HL-60/S4 treated with phorbol 12-myristate 13-acetate at 8.2 ng/mL for 4 days and 3 days (cell line): ENCODE measurements around the gene TFAP2A.

ENCODE experiments used
- in situ Hi-C: fragments of 300-500 bp; cut with MboI; formaldehyde crosslinking; loops from 2 replicates; pipeline ENCODE4 v1.15.0; 2022; ENCODE audit warnings: low sequenced_read_pairs

Gene TFAP2A

DNA sequence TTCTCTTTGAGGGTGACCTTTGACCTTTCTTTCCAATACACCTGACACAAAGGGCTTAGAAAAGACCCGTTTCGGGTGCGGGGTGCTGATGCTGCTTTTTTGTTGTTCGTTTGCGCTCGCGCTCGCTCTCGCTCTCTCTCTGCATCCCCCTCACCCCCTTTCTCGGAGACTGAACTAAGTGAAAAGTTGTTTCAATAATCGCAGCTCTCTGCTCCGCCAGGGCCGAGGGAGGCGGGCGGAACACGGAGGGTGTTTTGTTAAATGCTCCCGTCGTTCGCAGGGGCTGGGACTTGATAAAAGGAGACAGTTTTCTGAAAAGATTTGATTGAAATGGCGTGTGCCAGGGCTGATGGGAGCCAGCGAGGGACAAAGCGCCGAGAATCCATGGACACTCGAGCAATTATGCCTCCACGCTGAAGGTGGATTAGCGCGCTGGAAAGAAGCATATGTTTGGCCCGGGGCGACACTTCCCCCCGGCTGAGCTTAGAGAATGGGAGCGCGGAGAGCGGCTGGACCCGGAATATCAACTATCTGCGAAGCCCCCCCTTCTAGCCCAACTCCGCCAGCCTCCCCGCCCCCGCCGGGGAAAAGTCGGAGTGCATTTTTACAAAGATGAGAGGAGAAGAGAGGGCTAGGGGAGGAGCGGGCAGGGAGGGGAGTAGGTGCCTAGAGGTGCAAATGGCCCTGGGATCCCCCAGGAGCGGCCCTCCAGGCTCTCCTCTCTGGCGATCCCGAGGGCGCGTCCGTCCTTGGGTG is 25.0 kb downstream of the TFAP2A start:
- in situ Hi-C loops, result no loop called here

DNA sequence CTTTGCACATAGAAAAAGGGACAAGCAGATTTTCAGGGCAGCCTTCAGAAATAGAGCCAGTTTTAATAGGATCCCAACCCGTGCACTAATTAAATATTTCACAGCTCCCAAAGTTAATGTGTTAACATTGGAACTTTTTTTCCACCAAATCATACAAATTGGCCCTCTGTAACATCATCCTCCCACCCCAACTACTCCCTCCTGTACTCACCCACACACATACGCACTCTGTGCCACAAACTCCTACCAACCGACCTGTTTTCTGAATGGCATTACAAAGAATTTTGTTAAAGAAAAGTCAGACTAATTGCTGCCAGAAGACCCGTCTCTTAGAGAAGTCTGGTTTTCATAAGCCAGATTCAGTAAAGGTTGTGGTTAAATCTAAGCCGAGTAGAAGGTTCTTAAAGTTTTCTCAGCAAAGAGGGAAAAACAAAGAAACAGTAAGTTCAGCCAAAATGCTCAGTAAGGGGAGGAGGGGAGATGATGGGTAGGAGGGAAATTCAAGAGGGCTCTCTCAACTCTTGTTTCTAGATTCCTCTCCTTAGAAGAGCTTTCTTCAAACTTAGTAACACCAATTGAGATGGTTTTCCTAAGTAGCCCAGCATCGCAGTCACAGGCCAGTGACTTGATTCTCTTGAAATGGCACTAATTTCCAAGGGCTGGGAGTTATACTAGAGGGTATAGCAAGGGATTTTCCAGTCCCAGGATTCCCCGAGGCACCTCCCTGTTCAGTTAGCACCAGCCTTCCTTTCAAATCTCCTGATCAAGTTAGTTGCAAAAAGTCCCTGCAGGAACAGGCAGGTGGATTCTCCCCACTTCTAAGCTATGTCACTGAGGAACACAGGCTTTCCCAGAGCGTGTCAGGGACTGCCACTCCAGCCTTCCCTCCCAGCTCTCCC is 27.9 kb downstream of the TFAP2A start:
- in situ Hi-C loops, result no loop called here

DNA sequence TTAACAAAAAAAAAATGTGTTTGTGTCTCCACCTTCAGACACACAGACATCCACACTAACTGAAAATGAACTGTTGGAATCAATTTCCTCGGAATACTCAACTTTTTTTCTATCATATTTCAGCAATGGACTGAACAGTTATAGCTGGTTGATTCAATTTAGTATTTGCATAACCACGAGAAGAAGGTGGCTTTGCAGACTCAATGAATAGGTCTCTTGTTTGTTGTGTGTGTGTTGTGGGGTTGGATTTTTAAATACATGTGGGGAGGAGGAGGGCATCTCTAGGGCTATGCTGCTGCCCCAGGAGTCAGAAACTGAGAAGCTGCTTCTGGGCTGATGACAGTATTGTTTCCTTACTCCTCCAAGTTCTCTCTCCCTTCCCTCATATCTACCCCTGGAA is 28.7 kb downstream of the TFAP2A start:
- in situ Hi-C loops, result no loop called here

DNA sequence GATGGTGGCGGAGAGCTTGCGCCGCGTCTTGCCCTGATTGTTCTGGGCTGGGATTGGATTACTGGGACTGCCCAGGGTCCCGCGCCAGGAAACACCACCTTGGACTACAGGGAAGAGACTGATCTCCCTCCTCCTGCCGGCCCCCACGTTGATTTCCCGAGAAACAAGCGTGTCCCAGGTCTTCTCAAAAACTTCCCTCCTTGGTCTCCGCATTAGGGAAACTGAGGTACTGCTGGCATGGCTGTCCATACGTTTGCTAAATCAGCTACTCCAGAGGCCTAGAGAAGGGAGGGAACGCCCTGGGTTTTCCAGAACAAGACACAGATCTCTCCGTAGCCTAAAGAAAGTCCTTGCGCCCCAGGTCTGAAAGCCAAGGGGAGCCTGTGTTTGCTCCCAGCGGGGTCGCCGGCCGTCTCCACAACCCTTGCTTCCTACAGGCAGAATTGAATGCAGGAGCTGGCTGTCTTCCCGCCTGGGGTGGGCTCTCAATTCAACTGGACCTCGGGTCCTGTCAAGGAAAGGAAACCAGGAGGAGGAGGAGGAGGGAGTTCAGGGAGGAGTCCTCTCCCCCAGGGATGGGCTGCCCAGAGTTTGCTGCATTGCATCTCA is 29.2 kb downstream of the TFAP2A start:
- in situ Hi-C loops, result no loop called here

DNA sequence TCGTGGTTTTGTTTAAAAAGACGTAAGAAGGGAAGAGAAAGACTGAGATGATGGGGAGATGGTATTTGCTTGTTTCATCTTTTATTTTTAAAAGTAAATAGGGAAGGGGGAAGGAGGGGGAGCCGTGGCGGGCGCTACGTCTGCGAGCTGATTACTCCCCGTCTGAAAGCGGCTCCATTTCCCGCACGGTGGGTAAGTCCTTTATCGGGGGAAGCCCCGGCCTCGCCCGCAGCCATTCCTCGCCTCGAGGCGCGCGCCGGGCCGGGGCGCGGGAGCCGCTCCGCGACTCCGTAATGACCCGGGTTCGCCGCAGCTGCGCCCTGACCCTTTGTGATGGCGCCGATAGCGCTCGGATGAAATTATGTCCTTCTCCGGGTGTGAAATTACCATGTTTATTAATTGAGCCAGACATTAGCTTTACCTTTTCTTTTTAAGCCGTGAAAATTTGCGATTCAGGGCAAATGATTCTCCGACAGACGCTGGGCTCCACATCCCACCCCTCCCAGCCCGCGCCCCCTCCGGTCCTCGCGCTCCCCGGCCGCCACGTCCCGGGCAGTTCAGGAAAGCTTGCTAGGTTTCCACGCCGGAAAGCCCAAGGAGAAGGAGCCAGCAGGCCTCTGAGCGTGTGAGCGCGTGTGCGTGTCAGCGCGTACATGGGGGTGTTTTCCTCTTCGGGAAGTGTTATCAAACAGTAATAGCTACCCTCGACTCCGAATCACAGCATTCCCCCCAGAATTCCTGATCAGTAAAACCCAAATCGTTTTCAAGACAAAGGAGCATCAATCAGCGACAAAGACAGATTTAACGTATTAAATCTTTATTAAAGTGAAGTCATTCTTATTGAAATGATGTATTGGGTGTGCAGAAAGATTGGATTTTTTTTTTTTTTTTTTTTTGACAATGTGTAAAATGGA is 30.0 kb downstream of the TFAP2A start:
- in situ Hi-C loops, result no loop called here

DNA sequence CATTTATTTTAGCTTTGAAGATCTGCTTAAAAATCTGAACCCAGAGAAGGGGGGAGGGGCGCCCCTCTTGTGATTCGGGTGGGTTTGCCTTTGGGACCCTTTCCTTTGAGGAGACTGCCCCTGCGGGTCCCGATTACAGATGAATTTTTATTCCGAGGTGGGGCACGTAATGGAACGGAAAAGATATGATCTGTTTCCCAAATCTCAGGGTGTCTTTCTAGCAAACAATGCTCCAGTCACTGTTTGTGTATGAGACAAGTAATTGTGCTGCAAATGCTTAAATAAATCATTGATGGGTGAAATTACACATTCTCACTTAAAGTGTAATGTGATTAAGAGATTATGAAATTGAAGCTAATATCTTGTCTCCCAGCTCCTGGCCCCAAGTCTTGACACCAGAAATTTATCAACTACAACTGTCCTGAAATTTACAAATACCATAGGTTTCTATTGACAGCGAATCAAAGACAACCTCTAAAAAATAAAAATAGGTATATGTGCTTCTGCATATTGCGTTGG is 30.7 kb downstream of the TFAP2A start:
- in situ Hi-C loops, result no loop called here

DNA sequence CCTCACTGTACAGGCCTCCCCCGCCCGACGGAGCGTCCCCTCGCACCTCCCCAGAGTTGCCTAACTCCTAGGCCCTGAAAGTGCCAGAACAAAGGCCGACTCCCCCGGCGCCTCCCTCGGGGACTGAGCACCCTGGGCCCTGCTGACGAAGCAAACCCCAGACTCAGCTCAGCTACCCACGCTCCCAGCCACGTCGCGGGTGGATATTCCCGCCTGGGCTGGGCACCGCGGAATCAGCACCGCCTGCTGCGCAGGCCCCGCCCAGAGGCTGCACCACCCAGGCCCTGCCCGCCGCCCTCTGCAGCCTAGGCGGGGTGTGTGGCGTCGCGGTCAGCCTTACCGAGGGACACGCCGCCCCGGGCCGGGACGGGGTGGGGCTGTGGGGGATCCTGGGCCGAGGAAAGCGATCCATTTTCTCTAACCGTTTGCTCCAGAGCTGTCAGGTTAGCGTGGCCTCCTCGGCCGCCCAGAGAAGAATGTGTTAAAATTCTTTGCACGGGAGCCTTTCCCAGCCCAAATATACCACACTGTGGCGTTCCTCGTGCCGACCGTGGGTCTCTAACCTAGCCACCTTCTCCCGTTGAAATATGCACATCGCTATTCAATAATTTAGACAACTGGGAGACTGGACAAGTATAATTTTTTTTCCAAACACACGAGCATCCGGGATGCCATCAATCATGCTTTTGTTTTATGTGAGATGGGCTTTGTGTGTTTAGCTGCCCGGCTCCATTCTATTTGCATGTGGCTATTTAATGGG is 31.4 kb downstream of the TFAP2A start:
- in situ Hi-C loops, result no loop called here

DNA sequence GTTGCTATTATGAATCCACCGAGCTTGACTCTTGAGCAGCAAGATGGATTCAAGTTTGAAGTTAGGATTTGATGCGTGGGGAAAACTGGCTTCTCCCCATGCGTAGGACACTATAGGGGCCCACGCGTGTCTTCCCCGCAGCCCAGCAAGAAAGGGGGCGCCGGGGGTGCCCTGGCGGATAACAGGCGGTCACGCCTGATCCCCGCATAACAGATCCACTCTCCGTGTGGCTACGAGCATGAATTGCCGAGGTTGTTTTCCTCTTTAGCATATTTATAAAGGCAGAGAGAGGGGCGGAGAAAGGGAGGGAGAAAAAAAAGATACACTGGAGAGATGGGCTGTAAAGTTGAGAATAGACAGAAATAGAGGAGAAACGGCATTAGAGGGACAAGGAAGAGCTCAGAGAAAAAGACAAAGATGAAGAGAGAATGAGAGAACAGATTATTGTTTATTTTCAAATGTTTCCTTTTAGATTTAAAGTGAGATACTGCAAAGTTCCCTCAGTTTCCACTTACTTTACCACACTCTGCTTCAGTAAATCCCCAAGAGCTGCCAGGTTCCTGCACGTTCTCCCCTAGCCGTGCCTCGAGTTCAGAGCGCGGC is 32.0 kb downstream of the TFAP2A start:
- in situ Hi-C loops, result no loop called here

DNA sequence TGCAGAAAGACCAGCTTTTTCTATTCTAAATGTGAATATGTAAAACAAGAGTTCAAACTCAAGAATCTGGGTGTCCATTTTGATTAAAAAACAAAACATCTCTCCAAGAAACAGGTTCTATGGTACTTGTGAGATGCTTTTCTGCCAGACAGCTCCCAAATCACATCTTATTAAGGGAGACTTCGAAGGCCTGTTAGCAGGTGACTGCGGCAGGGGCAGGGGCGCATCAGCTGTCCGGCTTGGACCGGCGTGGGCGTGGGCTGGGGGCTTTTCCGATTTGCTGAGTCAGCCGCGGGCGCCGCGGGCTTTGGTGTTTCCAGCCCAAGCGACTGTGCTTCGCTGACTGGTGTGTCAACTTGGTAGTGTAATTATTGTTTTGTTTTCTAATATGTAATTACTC is 32.6 kb downstream of the TFAP2A start:
- in situ Hi-C loops, result no loop called here

DNA sequence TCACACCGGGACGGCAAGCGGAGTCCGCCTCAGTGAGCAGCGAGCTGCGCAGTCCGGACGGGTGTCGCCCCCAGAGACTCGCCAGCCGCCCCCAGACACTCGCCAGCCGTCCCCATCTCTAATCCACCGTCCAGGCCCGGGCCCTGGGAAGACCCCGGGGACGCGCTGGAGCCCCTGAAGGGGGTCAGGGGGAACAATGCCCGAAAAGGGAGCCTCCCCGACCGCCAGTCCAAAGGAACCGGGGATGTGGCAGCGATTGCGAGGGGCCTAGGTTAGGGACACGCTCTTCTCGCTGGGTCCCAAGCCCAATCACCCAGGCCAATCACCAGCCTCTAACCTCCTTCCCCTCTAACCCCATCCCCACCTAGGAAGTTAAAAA is 33.1 kb downstream of the TFAP2A start:
- in situ Hi-C loops, result no loop called here

DNA sequence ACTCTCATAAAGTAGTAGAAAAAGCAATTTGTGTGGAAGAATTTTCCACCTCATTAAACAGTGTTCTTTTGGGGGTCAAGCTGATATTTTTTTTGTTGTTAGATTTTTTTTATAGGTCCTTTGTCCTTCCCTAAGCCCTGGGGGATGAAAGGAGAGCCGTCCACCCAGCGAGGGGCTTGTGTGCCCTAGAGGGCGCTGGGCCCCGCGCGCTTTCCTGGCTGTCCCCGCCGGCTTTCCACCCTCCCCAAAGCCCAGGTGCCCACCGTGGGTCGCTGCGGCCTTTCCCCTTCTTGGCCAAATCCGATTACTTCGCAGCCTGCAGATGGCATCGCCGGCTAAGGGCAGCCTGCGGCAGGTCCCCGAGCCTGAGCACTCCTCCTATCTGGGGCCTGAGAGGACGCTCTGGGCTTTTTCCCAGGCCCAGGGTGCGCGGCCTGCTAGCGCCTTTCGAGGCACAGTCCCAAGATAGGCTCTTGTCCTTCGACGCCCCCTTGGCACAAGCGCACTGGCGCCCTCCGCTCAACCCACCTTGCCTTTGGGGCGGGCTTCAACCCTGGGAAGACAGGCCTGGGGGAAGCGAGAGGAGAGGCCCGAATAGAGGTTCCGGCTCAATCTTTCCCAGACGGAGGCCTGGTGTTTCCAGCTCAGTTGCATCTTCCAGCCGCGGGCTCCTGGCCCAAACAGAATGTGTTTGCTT is 33.6 kb downstream of the TFAP2A start:
- in situ Hi-C loops, result no loop called here

DNA sequence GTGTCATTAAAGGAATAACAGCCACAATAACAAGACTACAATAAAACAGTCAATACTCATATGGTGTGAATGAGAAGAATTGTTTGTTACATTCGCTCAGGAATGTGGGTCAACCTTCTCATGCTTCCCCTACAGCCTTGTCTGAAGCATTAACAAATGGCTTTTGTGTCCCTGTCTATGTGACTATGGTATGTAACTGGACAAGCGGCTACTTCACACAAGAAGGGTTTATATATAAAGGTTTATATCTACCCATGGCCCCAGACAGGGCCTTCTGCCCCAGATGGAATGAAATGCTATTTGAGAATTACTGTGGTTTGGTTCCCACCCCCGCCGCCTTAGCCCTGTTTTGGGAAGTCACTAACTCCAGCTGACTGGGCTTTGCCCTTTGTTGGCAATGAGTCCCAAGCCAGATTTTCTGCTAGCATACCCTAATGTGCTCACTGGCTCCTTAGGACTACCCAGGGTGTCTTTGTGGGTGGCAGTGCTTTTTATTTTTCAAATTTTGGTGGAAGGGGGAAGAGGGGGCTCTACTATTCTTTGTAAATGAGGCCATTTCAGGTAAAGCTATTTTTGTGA is 39.4 kb downstream of the TFAP2A start:
- in situ Hi-C loops, result no loop called here

DNA sequence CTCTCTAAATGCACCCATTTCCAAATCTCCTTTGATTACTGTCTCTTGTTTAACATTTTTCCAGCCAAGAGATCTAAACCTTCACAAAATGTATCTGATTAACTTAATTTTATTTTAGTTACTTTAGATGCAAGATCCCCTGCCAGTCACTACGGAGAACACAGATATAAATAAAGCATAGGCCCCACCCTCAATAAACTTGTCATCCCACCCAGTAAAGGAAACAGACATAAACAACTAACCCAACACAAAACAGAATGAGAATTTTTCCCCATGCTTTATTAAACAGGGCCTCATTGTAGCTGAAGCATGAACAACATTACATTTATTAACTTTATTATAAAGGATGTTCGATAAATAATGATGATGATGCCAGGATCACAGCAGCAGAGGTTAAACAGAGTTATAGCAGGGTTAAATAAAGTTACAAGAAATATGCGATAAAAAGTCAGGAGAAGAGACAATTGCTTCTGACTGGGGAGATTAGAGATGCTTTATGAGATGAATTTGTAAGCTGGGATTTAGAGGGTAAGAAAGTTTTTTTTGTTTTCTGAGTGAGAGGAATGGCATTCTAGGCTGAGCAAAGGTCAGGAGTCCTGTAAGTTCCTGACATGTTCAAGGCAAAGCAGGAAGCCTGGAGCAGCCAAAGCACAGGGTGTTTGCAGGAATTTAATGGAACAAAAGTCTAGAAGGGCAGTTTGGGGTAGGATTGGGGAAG is 41.1 kb downstream of the TFAP2A start:
- in situ Hi-C loops, result no loop called here

DNA sequence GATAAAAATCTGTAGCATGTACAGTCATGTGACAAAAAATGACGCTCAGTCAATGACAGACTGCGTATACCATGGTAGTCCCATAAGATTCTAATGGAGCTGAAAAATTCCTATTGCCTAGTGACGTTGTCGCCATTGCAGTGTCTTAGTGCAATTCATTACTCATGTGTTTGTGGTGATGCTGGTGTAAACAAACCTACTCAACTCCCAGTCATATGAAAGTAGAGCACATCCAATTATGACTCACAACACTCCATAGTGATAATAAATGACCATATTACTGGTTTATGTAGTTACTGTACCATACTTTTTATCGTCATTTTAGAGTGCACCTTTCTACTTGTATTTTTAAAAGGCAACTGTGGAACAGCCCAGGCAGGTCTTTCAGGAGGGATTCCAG is 45.0 kb downstream of the TFAP2A start:
- in situ Hi-C loops, result no loop called here

DNA sequence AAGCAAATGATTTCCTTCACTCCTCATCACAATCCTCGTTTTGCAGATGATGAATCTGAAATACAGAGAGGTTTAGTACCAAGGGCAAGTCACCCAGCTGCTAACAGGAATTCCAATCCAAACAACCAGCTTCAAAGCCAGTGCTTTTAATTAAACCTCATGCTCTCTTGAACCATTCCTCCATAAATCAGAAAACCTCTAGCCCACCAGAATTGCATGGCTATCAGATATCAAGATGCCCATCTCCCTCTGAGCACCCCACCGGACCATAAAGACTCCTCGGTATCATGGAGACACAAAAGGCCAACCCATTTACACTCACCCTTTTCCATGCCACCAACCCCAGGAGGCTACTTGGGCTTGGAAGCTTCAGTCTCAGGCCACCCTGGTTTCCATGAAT is 46.0 kb downstream of the TFAP2A start:
- in situ Hi-C loops, result no loop called here

DNA sequence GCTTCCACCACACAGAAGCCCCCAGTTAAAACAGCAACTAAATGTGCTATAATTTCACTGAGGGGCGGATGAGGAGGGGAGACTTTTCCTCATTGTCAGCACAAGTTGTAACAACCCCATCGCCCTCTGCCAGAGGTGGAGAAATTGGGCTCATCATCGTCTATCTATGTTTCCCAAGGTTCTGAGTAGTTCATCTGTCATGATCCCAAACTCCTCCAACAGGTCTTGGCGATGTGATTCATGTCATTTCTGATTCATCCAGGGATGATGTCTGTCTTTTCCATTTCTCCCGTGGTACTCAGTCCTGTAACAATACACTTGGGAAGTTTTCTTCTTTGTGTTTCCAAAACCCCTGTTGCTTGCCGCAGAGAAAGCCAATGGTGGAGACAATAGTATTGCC is 51.0 kb downstream of the TFAP2A start:
- in situ Hi-C loops, result no loop called here

DNA sequence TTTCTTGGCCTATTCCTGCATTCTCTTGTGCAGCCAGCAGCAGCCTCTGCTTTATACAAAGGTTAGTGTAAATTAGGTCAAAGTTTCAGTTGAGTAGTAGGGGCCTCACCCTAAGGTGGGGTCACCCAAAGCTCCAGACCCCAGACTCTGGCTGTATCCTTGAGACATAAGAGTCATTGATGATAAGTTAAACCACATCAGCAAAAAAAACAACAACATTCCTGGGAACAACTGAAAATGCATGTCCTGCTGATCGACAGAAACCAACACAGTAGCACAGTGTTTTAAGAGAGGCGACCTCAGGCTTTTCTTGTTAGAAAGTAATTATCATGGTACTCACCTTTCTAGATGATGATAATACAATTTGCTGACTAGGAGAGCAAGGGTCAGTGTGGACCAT is 52.6 kb downstream of the TFAP2A start:
- in situ Hi-C loops, result no loop called here

DNA sequence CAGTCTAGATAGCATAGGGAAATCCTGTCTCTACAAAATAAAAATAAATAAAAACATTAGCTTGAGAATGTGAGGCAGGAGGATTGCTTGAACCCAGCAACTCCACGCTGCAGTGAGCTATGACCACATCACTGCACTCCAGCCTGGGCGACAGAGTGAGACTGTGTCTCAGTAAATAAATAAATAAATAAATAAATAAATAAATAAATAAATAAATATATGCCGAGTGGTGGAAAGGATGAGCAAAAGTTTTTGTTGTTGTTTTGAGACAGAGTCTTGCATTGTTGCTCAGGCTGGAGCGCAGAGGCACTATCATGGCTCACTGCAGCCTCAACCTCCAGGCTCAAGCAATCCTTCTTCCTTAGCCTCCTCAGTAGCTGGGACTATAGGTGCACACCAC is 53.4 kb downstream of the TFAP2A start:
- in situ Hi-C loops, result no loop called here
